ENCODE measurements around the gene LRRC8B. TPM values are rescaled to one million over a fixed set of nuclear protein-coding genes. Genes with fewer than 3 reads are reported as not detected.

The LRRC8B gene
- total RNA-seq, 3 donors from 2014 or later (not counting 1 experiment from before 2014, with no cell fraction given): 1.7 to 2.9 (median 2.9) TPM

GRCh38 chr1:89598450-89599331, 74.1 kb downstream of the LRRC8B start:
- peak; percentile 62 to 82 (median 67) for ATAC-seq
- H3K4me3 Mint-ChIP-seq: no peak overlapping the region
- intact Hi-C loops (cut with micrococcal nuclease): loop anchor here (1.0 kb wide), 3 partner anchors 78 to 165 kb away; no protein-coding TSS in a partner anchor
- no peaks in the 10 kb centered on the region for H3K27me3 Mint-ChIP-seq (ENCODE audit: low read depth in 2 of 2)
- Histone ChIP-seq H3K4me3 (ENCODE audit: low read length) (no peak overlapping the region), H3K36me3 (ENCODE audit: control insufficient read depth, insufficient read depth, low read length) (no peaks in the 10 kb centered on the region), H3K27ac (ENCODE audit: low read length) (no peak overlapping the region), H3K4me1 (ENCODE audit: control insufficient read depth, insufficient read depth, low read length) (no peaks in the 10 kb centered on the region), H3K27me3 (ENCODE audit: control insufficient read depth, insufficient read depth, low read length) (no peaks in the 10 kb centered on the region), H3K9me3 (ENCODE audit: control insufficient read depth, insufficient read depth, low read length) (no peaks in the 10 kb centered on the region)
- 84% methylated on average over 5 of the region's 5 CpGs for WGBS (ENCODE audit: insufficient coverage)
- peak overlapping the region in 1 of 2 donors; percentile 2 for H3K27ac Mint-ChIP-seq
- TF ChIP-seq CTCF (IDR thresholded peaks at IDR 0.05): peak; percentile 80
- peak in 1 of 2 donors; percentile 71 for DNase-seq
- H3K36me3 Mint-ChIP-seq: no peaks in the 10 kb centered on the region
- no peaks in the 10 kb centered on the region for H3K9me3 Mint-ChIP-seq
- H3K4me1 Mint-ChIP-seq: peaks cover 7 to 8% of the 10 kb centered on the region in 2 donors

GRCh38 chr1:89599332-89599630, 74.7 kb downstream of the LRRC8B start:
- no peak for TF ChIP-seq CTCF (IDR thresholded peaks at IDR 0.05)
- no peak for ATAC-seq
- Histone ChIP-seq H3K27me3 (ENCODE audit: control insufficient read depth, insufficient read depth, low read length) (no peaks in the 10 kb centered on the region), H3K9me3 (ENCODE audit: control insufficient read depth, insufficient read depth, low read length) (no peaks in the 10 kb centered on the region), H3K27ac (ENCODE audit: low read length) (no peak overlapping the region), H3K4me1 (ENCODE audit: control insufficient read depth, insufficient read depth, low read length) (no peaks in the 10 kb centered on the region), H3K4me3 (ENCODE audit: low read length) (no peak overlapping the region), H3K36me3 (ENCODE audit: control insufficient read depth, insufficient read depth, low read length) (no peaks in the 10 kb centered on the region)
- Mint-ChIP-seq H3K27me3 (ENCODE audit: low read depth in 2 of 2) (no peaks in the 10 kb centered on the region), H3K36me3 (no peaks in the 10 kb centered on the region), H3K4me3 (no peak overlapping the region), H3K4me1 (peaks cover 7 to 8% of the 10 kb centered on the region in 2 donors), H3K27ac (peak overlapping the region in 1 of 2 donors; percentile 2), H3K9me3 (no peaks in the 10 kb centered on the region)
- WGBS (ENCODE audit: insufficient coverage): 100% methylated on average over 1 of the region's 2 CpGs
- intact Hi-C loops (cut with micrococcal nuclease): loop anchor here (1.0 kb wide), 3 partner anchors 79 to 164 kb away; no protein-coding TSS in a partner anchor
- DNase-seq: no peak

- Mint-ChIP-seq H3K27me3 (ENCODE audit: low read depth in 2 of 2) (no peaks in the 10 kb centered on the region), H3K36me3 (no peaks in the 10 kb centered on the region), H3K9me3 (no peaks in the 10 kb centered on the region), H3K27ac (no peak overlapping the region), H3K4me1 (peaks cover 8 to 12% of the 10 kb centered on the region in 2 donors), H3K4me3 (no peak overlapping the region)
- no peaks in the 10 kb centered on the region for H3K36me3 ChIP-seq (ENCODE audit: control insufficient read depth, insufficient read depth, low read length)
- no peaks in the 10 kb centered on the region for H3K9me3 ChIP-seq (ENCODE audit: control insufficient read depth, insufficient read depth, low read length)
- no peak for ATAC-seq
- no peaks in the 10 kb centered on the region for H3K27me3 ChIP-seq (ENCODE audit: control insufficient read depth, insufficient read depth, low read length)
- 94% methylated on average over 2 of the region's 3 CpGs for WGBS (ENCODE audit: insufficient coverage)
- no peak overlapping the region for H3K27ac ChIP-seq (ENCODE audit: low read length)
- DNase-seq: no peak
- H3K4me1 ChIP-seq (ENCODE audit: control insufficient read depth, insufficient read depth, low read length): peaks cover 5% of the 10 kb centered on the region
- intact Hi-C loops (cut with micrococcal nuclease): no loop called here
- H3K4me3 ChIP-seq (ENCODE audit: low read length): no peak overlapping the region
- no peak for TF ChIP-seq CTCF (IDR thresholded peaks at IDR 0.05)
Observed at GRCh38 chr1:89600451-89601224, 76.0 kb downstream of the LRRC8B start.

All from natural killer cell (primary cell).